Neuronal stem cell (in vitro differentiated cells): ENCODE data around the gene CORO1C.

Experiments
- DNase-seq: peaks from one replicate; pipeline ENCODE4 v3.0.0-alpha.2; 2013; ENCODE audit warnings: low spot score
- H2AFZ ChIP-seq: one replicate; pipeline ENCODE4 v1.6.1; 2013; ENCODE audit warnings: mild to moderate bottlenecking, low read length, inconsistent platforms
- H2AK5ac ChIP-seq: 2 replicates; pipeline ENCODE4 v1.6.1; 2013; ENCODE audit warnings: low read depth, mild to moderate bottlenecking, inconsistent platforms, low read length, moderate library complexity, mixed read lengths
- H2BK120ac ChIP-seq: 2 replicates; pipeline ENCODE4 v1.6.1; 2013; ENCODE audit warnings: low read depth, mild to moderate bottlenecking, inconsistent platforms, low read length, moderate library complexity, mixed read lengths
- H2BK12ac ChIP-seq: one replicate; pipeline ENCODE4 v1.6.1; 2013; ENCODE audit warnings: low read length, inconsistent platforms
- H2BK15ac ChIP-seq: 2 replicates; pipeline ENCODE4 v1.6.1; 2013; ENCODE audit warnings: mild to moderate bottlenecking, low read length, inconsistent platforms, mixed read lengths
- H2BK5ac ChIP-seq: one replicate; pipeline ENCODE4 v1.6.1; 2013; ENCODE audit warnings: inconsistent platforms, mild to moderate bottlenecking, low read length, moderate library complexity
- H3K14ac ChIP-seq: one replicate; pipeline ENCODE4 v1.6.1; 2013; ENCODE audit warnings: low read length, inconsistent platforms
- H3K18ac ChIP-seq: 2 replicates; pipeline ENCODE4 v1.6.1; 2013; ENCODE audit warnings: low read length, inconsistent platforms
- H3K23ac ChIP-seq: 2 replicates; pipeline ENCODE4 v1.6.1; 2013; ENCODE audit warnings: low read depth, mild to moderate bottlenecking, mixed read lengths, low read length, inconsistent platforms; ENCODE audit not compliant: poor library complexity
- H3K27ac ChIP-seq: replicated peaks from 3 replicates; pipeline ENCODE4 v1.5.1; 2013; ENCODE audit warnings: low read length, inconsistent platforms
- H3K27me3 ChIP-seq, 3 experiments: 2 replicates each; pipeline ENCODE4 v1.6.1; 2013; ENCODE audit warnings: low read length in 3 of 3, mild to moderate bottlenecking in 2 of 3, inconsistent platforms in 1 of 3, low read depth in 1 of 3, mixed read lengths in 1 of 3, moderate library complexity in 1 of 3; ENCODE audit not compliant: control insufficient read depth in 3 of 3, insufficient read depth in 3 of 3
- H3K36me3 ChIP-seq, 2 donors: replicated peaks in 1 of 2; 2 replicates each; pipeline ENCODE4 v1.6.1; 2013; ENCODE audit warnings: low read length in 2 of 2; ENCODE audit not compliant: control insufficient read depth in 2 of 2, insufficient read depth in 2 of 2
- H3K4ac ChIP-seq: 2 replicates; pipeline ENCODE4 v1.6.1; 2013; ENCODE audit warnings: inconsistent platforms, mild to moderate bottlenecking, low read length, moderate library complexity
- H3K4me1 ChIP-seq, 2 donors: 1 replicate in 1 of 2; 2 replicates in 1 of 2; pipeline ENCODE4 v1.6.1; 2013; ENCODE audit warnings: low read length in 2 of 2, low read depth in 1 of 2; ENCODE audit not compliant: control insufficient read depth in 2 of 2, insufficient read depth in 1 of 2
- H3K4me2 ChIP-seq: one replicate; pipeline ENCODE4 v1.6.1; 2013; ENCODE audit warnings: mild to moderate bottlenecking, low read length, inconsistent platforms; ENCODE audit not compliant: insufficient read depth, poor library complexity, severe bottlenecking
- H3K4me3 ChIP-seq, 2 donors: 2 replicates each; pipeline ENCODE4 v1.5.1; 2013; ENCODE audit warnings: low read length in 2 of 2, mild to moderate bottlenecking in 2 of 2, inconsistent platforms in 1 of 2, moderate library complexity in 1 of 2
- H3K79me1 ChIP-seq: one replicate; pipeline ENCODE4 v1.6.1; 2013; ENCODE audit warnings: low read depth, mild to moderate bottlenecking, inconsistent platforms, low read length, moderate library complexity
- H3K9ac ChIP-seq: one replicate; pipeline ENCODE4 v1.6.1; 2013; ENCODE audit warnings: mild to moderate bottlenecking, low read depth, low read length, inconsistent platforms; ENCODE audit not compliant: poor library complexity
- H3K9me3 ChIP-seq, 2 donors: replicated peaks in 1 of 2; 2 replicates each; pipeline versions ENCODE3 to v1.6.1; 2013; ENCODE audit warnings: low read length in 2 of 2, mild to moderate bottlenecking in 2 of 2, inconsistent platforms in 1 of 2, low read depth in 1 of 2, mixed read lengths in 1 of 2, moderate library complexity in 1 of 2; ENCODE audit not compliant: control insufficient read depth in 2 of 2, insufficient read depth in 1 of 2
- H4K8ac ChIP-seq: one replicate; pipeline ENCODE4 v1.6.1; 2013; ENCODE audit warnings: low read depth, mild to moderate bottlenecking, inconsistent platforms, low read length, moderate library complexity
- H4K91ac ChIP-seq: one replicate; pipeline ENCODE4 v1.6.1; 2013; ENCODE audit warnings: low read length, low read depth, mild to moderate bottlenecking, inconsistent platforms; ENCODE audit not compliant: poor library complexity
- WGBS, 2 donors: extraction: QIAGEN DNeasy Blood & Tissue Kit; methylation state at CpG; one replicate each; pipeline ENCODE4 v1.1.7; 2013; ENCODE audit warnings: missing lambda C conversion rate in 2 of 2, mixed read lengths in 1 of 2; ENCODE audit not compliant: insufficient read length in 2 of 2, insufficient replicate concordance in 1 of 2; ENCODE audit errors: extremely low coverage in 2 of 2; 5-methylcytosine and 5-hydroxymethylcytosine counted together

Gene CORO1C

DNA sequence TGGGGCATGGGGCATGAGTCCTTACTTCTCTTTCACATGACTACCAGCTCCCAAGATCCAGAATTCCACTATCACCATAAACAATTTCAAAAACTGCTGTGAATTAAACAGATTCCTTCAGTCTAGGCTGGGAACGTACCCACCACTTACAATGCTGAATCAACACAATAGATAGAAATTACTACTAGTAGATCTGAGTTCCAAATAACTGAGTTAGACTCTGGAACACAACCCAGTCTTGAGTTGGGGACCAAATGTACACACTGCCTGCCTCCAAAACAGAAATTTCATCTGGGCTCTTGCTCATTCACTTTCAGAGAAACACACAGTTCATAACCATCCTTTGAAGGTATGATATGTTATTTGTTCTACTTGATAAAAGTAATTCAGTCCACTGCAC lies 8.9 kb downstream of the CORO1C start:
- no peak overlapping the region for H3K23ac ChIP-seq
- no peaks in the 10 kb centered on the region for H3K79me1 ChIP-seq
- H3K4me3 ChIP-seq = no peak overlapping the region
- H3K14ac ChIP-seq = no peak overlapping the region
- H4K91ac ChIP-seq = no peak overlapping the region
- peaks cover 0 to 3% of the 10 kb centered on the region in 2 donors for H3K9me3 ChIP-seq
- peaks cover 6 to 16% of the 10 kb centered on the region in 2 donors for H3K4me1 ChIP-seq
- H2AK5ac ChIP-seq = no peak overlapping the region
- H2AFZ ChIP-seq = no peak overlapping the region
- no peak overlapping the region for H3K27ac ChIP-seq
- H3K4ac ChIP-seq = no peak overlapping the region
- no peak overlapping the region for H2BK120ac ChIP-seq
- no peak overlapping the region for H4K8ac ChIP-seq
- H3K18ac ChIP-seq = no peak overlapping the region
- no peak overlapping the region for H3K4me2 ChIP-seq
- no peak for DNase-seq
- no peaks in the 10 kb centered on the region for H3K27me3 ChIP-seq
- peaks cover 0 to 33% of the 10 kb centered on the region in 2 donors for H3K36me3 ChIP-seq
- no CpG with 5 or more reads among the region's 1 CpG for WGBS, 2 donors
- no peak overlapping the region for H2BK5ac ChIP-seq
- H3K9ac ChIP-seq = no peak overlapping the region
- no peak overlapping the region for H2BK12ac ChIP-seq
- H2BK15ac ChIP-seq = no peak overlapping the region

DNA sequence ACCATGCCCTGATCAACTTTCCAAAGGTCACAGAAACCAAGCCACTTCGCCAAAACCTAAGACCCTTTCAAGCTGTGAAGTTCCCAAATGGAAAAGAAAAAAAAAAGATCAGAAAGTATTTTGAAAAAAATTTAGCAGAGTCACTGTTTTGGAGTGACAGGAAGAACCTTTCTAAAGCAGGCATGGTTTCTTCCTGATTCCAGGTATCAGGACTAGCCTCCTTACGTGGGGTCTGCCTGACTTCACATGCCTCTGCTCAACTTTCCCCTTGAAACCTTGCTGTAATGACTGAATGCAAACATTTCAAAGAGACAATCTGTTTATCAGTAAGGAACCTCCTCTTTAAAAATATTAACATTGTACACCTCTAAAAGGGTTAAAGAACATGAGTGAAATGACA lies 9.5 kb downstream of the CORO1C start:
- Histone ChIP-seq H2AFZ (no peak overlapping the region), H3K9me3 (peaks cover 0 to 9% of the 10 kb centered on the region in 2 donors), H2AK5ac (no peak overlapping the region), H2BK12ac (no peak overlapping the region), H3K79me1 (no peaks in the 10 kb centered on the region), H3K36me3 (peaks cover 0 to 33% of the 10 kb centered on the region in 2 donors), H2BK15ac (no peak overlapping the region), H3K14ac (no peak overlapping the region), H3K27me3 (no peaks in the 10 kb centered on the region), H3K4me1 (peaks cover 6 to 16% of the 10 kb centered on the region in 2 donors), H3K23ac (no peak overlapping the region), H3K18ac (no peak overlapping the region), H2BK120ac (no peak overlapping the region), H4K8ac (no peak overlapping the region), H3K4me2 (no peak overlapping the region), H3K9ac (no peak overlapping the region), H2BK5ac (no peak overlapping the region), H3K4me3 (no peak overlapping the region), H3K27ac (no peak overlapping the region), H4K91ac (no peak overlapping the region), H3K4ac (no peak overlapping the region)
- DNase-seq = no peak
- no CpG with 5 or more reads among the region's 2 CpGs for WGBS, 2 donors

DNA sequence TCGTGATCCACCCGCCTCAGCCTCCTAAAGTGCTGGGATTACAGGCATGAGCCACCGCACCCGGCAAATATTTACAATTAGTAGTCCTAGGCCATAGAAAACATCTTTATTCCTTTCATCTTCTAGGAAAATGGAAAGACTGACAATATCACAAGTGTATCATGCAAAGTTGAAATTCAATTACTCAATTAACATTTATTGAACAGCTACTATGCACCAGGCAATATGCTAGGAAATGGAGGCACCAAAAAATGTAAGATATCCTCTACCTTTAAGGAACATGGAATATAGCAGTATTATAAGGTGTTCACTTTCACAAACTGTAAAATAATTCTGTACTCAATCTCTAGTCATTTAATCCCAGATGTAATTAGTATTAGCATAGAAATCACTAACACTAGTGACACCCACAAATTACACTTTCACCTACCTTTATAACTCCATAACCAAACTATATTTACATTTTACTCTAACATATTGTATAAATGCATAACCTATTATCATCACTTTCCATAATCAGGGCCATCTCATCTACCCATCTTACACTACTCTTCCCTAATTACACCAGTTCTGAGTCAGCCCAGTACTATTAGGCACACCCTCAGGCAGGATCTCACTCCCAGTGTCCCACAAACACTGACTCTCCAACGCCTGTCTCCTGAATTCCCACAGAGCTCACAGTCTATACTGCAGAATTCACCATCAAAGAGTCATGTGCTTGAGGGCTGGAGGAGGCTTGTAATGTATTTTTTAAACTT lies 10.4 kb downstream of the CORO1C start:
- peaks cover 6 to 16% of the 10 kb centered on the region in 2 donors for H3K4me1 ChIP-seq
- H4K8ac ChIP-seq = no peak overlapping the region
- no peak overlapping the region for H3K4me3 ChIP-seq
- no peak overlapping the region for H2BK15ac ChIP-seq
- no peak overlapping the region for H3K23ac ChIP-seq
- H3K36me3 ChIP-seq = peaks cover 0 to 37% of the 10 kb centered on the region in 2 donors
- DNase-seq = no peak
- no peak overlapping the region for H4K91ac ChIP-seq
- no peak overlapping the region for H2AK5ac ChIP-seq
- no peak overlapping the region for H3K4me2 ChIP-seq
- WGBS, 2 donors = no CpG with 5 or more reads among the region's 5 CpGs
- H3K14ac ChIP-seq = no peak overlapping the region
- no peaks in the 10 kb centered on the region for H3K79me1 ChIP-seq
- H3K9ac ChIP-seq = no peak overlapping the region
- no peak overlapping the region for H2AFZ ChIP-seq
- no peak overlapping the region for H2BK12ac ChIP-seq
- H2BK5ac ChIP-seq = no peak overlapping the region
- H3K9me3 ChIP-seq = peaks cover 0 to 14% of the 10 kb centered on the region in 2 donors
- no peak overlapping the region for H3K4ac ChIP-seq
- no peaks in the 10 kb centered on the region for H3K27me3 ChIP-seq
- H3K27ac ChIP-seq = no peak overlapping the region
- H3K18ac ChIP-seq = no peak overlapping the region
- H2BK120ac ChIP-seq = no peak overlapping the region

DNA sequence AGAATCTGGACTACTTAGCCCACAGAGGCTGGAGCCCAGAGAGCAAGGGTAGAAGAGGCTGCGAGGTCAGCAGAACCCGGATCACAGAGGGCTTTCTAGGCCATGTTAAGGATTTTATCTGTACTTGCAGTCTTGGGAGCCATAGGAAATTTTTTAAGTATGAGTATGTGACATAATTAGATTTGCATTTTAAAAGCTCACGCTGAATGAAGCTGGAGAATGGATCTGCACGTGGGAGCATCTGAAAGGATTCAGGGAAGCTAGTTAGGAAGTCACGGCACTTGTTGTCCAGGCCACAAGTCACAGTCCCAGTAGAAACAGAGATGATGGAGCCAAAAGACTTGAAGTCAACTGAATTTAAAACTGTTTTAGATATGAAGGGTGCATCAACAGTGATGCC lies 14.1 kb downstream of the CORO1C start:
- H4K91ac ChIP-seq = no peak overlapping the region

More for the DNA sequence above, 14.1 kb downstream of the CORO1C start:
- Histone ChIP-seq H2AFZ (no peak overlapping the region), H3K79me1 (peaks cover 2% of the 10 kb centered on the region), H3K14ac (no peak overlapping the region), H3K9ac (no peak overlapping the region), H2BK12ac (no peak overlapping the region), H3K4ac (no peak overlapping the region), H3K27ac (no peak overlapping the region), H2AK5ac (no peak overlapping the region), H3K4me3 (no peak overlapping the region), H2BK120ac (no peak overlapping the region), H3K27me3 (no peaks in the 10 kb centered on the region), H2BK15ac (no peak overlapping the region), H3K36me3 (peaks cover 0 to 38% of the 10 kb centered on the region in 2 donors), H3K18ac (no peak overlapping the region), H3K23ac (no peak overlapping the region), H2BK5ac (no peak overlapping the region), H3K9me3 (peaks cover 0 to 14% of the 10 kb centered on the region in 2 donors), H3K4me2 (no peak overlapping the region), H4K8ac (no peak overlapping the region), H3K4me1 (peaks cover 2 to 5% of the 10 kb centered on the region in 2 donors)
- WGBS, 2 donors = no CpG with 5 or more reads among the region's 5 CpGs
- no peak for DNase-seq
